Measurements from ENCODE around the gene CPSF4.

Gene CPSF4

GRCh38 chr7:99461221-99461620, 22.5 kb downstream of the CPSF4 start:
- Histone ChIP-seq H3K4me1 (ENCODE audit: low read depth, poor library complexity, severe bottlenecking) (peaks cover 14% of the 10 kb centered on the region), H3K4me3 (IDR thresholded peaks at IDR 0.05; ENCODE audit: insufficient read depth, low read depth, low read length) (no peak overlapping the region), H3K4me2 (no peak overlapping the region), H3K36me3 (ENCODE audit: insufficient read depth) (peaks cover 3% of the 10 kb centered on the region; the same call in 1 of the 2 replicates), H3K27me3 (ENCODE audit: insufficient read depth, low read depth) (no peaks in the 10 kb centered on the region), H4K20me1 (ENCODE audit: insufficient read depth) (peaks cover 16% of the 10 kb centered on the region; the same call in 1 of the 2 replicates), H3K79me2 (ENCODE audit: insufficient read depth, low read depth) (peaks cover 78% of the 10 kb centered on the region), H3K27ac (no peak overlapping the region), H3K9ac (no peak overlapping the region), H2AFZ (ENCODE audit: low read depth) (no peak overlapping the region)
- TF ChIP-seq CTCF (conservative IDR thresholded peaks at IDR 0.05; ENCODE audit: low read depth, low read length) = peak; percentile 34; the same call in 1 of the 2 replicates

- Histone ChIP-seq H3K4me3 (IDR thresholded peaks at IDR 0.05; ENCODE audit: insufficient read depth, low read depth, low read length) (no peak overlapping the region), H3K4me2 (peak overlapping the region; percentile 98), H3K9ac (peak overlapping the region; percentile 85), H3K27ac (peak overlapping the region; percentile 57), H2AFZ (ENCODE audit: low read depth) (peak overlapping the region; percentile 76), H3K79me2 (ENCODE audit: insufficient read depth, low read depth) (peaks cover 57% of the 10 kb centered on the region), H4K20me1 (ENCODE audit: insufficient read depth) (peaks cover 7% of the 10 kb centered on the region; the same call in 1 of the 2 replicates), H3K27me3 (ENCODE audit: insufficient read depth, low read depth) (no peaks in the 10 kb centered on the region), H3K4me1 (ENCODE audit: low read depth, poor library complexity, severe bottlenecking) (peaks cover 14% of the 10 kb centered on the region), H3K36me3 (ENCODE audit: insufficient read depth) (no peaks in the 10 kb centered on the region; the same call in 1 of the 2 replicates)
- no peak for TF ChIP-seq CTCF (conservative IDR thresholded peaks at IDR 0.05; ENCODE audit: low read depth, low read length)
Observed at GRCh38 chr7:99465421-99465768, 26.7 kb downstream of the CPSF4 start.

- no peak overlapping the region for H3K27ac ChIP-seq
- no peak overlapping the region for H3K4me2 ChIP-seq
- H4K20me1 ChIP-seq (ENCODE audit: insufficient read depth) = no peaks in the 10 kb centered on the region
- H3K4me1 ChIP-seq (ENCODE audit: low read depth, poor library complexity, severe bottlenecking) = peaks cover 14% of the 10 kb centered on the region
- H3K27me3 ChIP-seq (ENCODE audit: insufficient read depth, low read depth) = no peaks in the 10 kb centered on the region
- H3K79me2 ChIP-seq (ENCODE audit: insufficient read depth, low read depth) = peaks cover 33% of the 10 kb centered on the region
- no peak for TF ChIP-seq CTCF (conservative IDR thresholded peaks at IDR 0.05; ENCODE audit: low read depth, low read length)
- no peak overlapping the region for H2AFZ ChIP-seq (ENCODE audit: low read depth)
- no peaks in the 10 kb centered on the region; the same call in 1 of the 2 replicates for H3K36me3 ChIP-seq (ENCODE audit: insufficient read depth)
- no peak overlapping the region for H3K9ac ChIP-seq
- no peak overlapping the region for H3K4me3 ChIP-seq (IDR thresholded peaks at IDR 0.05; ENCODE audit: insufficient read depth, low read depth, low read length)
Observed at GRCh38 chr7:99468336-99468918, 29.7 kb downstream of the CPSF4 start.

- H2AFZ ChIP-seq (ENCODE audit: low read depth) = no peak overlapping the region
- H3K36me3 ChIP-seq (ENCODE audit: insufficient read depth) = no peaks in the 10 kb centered on the region; the same call in 1 of the 2 replicates
- TF ChIP-seq CTCF (conservative IDR thresholded peaks at IDR 0.05; ENCODE audit: low read depth, low read length) = no peak
- H3K4me3 ChIP-seq (IDR thresholded peaks at IDR 0.05; ENCODE audit: insufficient read depth, low read depth, low read length) = no peak overlapping the region
- no peak overlapping the region for H3K4me2 ChIP-seq
- no peaks in the 10 kb centered on the region for H4K20me1 ChIP-seq (ENCODE audit: insufficient read depth)
- peaks cover 33% of the 10 kb centered on the region for H3K79me2 ChIP-seq (ENCODE audit: insufficient read depth, low read depth)
- H3K27me3 ChIP-seq (ENCODE audit: insufficient read depth, low read depth) = no peaks in the 10 kb centered on the region
- H3K4me1 ChIP-seq (ENCODE audit: low read depth, poor library complexity, severe bottlenecking) = peaks cover 16% of the 10 kb centered on the region
- no peak overlapping the region for H3K27ac ChIP-seq
- no peak overlapping the region for H3K9ac ChIP-seq
Observed at GRCh38 chr7:99469381-99470065, 30.8 kb downstream of the CPSF4 start.
